Activated CD4-positive, alpha-beta T cell treated with anti-CD3 and anti-CD28 coated beads for 48 hours (primary cell): ENCODE results near the gene PLGRKT.
A peak's percentile ranks its signal among the peaks of the same experiment; 100 is the strongest.
"Not testable (repeated sequence)": the region's sequence is repeated elsewhere in the genome, so short reads cannot be mapped to it uniquely, and the experiment has no call there.

Experiments
- DNase-seq: peaks from one replicate; pipeline ENCODE4 v3.0.0-alpha.2; 2020

The PLGRKT gene

DNA sequence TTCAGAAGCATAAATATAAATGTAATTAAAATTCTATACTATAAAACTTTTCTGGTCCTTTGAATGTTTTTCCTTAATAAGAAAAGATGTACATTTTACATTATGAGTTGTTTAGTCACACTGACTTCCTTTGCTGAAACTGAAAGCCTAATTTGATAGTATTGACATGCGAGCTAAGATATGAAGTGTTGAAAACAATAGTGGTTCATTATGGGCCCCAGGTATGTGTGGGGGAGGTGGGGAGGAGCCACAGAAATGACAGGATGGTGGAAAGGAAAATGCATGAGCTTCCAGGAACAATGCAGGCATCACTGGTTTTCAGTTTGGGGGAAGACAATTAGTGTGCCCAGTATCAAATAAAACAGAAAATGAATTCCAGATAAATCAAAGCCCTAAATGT, 62.6 kb downstream of the PLGRKT start:
- DNase-seq, result peak; percentile 44

DNA sequence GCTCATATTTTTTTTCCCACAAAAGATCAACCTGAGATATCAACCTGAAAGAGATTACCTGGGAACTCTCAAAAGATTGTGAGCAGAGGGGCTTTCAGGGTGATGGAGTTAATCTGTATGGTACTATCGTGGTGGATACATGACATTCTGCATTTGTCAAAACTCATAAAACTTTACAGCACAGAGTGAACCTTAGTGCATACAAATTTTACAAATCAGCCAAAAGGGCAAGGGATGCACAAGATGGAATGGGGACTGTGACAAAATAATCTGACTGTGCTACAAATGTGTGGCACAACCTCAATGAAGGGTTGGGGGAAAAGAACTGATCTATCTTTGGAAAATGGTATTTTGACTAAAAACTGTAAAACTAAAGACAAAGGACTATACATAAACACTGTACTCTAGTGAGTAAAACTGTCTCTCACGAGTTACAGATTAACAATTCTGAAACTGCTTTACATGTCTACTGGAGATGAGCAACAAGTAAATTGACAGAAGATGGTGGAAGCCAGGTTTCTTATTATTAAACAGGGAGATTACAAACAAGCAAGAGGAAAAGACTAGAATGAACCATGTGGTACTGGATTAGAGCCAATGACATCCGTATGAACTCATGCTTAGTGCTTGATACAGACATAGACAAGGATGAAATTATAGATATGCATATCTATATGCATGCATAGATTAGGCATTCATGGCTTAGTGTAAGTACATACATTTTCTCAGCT, 73.3 kb downstream of the PLGRKT start:
- no peak for DNase-seq

GRCh38 chr9:5361326-5362010, 76.3 kb downstream of the PLGRKT start:
- DNase-seq, result no peak

DNA sequence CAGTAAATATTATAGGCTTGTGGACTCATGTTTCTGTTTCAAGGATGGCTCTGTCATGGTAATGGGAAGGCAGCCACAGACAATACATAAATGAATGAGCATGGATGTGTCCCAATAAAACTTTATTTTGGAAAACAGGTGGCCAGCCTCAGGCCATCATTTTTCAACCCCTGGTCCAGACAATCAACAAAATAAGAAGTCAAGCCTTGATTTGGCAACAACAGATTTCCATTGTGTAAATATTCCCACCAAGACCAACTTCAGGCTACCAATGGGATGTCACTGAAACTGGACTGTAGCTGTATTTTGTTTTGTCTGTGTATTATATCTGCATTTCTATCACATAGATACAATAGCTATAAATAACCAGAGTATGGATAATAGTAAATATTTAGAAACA, 77.4 kb downstream of the PLGRKT start:
- no peak for DNase-seq

GRCh38 chr9:5357431-5358105, 80.2 kb downstream of the PLGRKT start:
- DNase-seq, result no peak

DNA sequence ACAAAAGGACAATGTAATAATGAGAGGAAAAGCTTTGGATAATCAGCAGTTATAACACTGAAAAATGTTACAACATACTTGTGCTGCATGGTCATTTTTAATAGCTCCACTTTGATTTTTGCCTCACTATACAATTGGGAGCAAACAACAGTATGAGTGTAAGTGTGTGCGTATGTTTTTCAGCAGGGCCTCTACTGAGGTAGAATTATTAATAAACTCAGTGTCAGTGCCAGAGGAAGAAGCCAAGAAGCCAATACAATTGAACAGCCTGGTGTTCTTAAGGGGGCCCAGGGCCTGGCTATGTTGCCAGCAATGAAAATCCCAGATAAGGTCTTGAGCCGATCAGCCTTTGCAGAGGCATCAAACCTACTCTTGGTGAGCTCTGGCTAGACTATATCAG, 81.9 kb downstream of the PLGRKT start:
- no peak for DNase-seq

DNA sequence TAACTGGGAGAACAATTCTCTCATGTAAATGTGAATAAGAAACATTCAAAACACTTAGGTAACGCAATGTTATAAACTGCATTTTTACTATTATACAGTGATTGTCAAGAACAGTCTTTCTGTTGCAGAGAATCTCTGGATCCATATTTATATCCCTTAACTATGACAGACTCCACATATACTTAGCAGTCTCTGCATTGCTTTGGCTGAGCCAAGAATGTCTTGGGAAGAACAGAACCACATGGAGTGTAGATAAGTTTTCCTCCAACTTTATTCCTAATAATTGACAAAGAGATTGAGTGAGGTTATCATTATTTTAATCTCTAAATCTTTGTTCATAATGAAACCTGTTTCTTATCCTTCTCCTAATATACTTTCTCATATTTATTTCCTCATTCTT, 82.5 kb downstream of the PLGRKT start:
- no peak for DNase-seq

DNA sequence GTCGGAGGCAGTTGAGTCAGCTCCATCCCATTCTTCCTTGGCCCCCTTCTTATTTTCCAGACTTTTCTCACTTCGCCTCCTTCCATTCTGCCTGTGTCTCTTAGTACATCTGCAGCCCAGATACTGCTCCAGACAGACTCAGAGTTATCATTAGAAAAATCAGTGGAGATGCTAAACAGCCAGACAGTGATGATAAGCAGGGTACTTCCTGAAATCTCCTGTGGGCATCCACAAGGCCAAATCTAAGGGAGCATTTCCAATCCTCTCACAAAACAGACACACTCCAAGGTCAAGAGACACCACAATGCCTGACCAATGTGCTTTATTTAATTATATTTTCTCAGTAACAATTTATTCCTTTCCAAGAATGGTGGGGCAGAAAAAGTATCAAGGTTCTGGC, 83.5 kb downstream of the PLGRKT start:
- DNase-seq, result no peak

GRCh38 chr9:5352637-5353248, 85.0 kb downstream of the PLGRKT start:
- no peak for DNase-seq

DNA sequence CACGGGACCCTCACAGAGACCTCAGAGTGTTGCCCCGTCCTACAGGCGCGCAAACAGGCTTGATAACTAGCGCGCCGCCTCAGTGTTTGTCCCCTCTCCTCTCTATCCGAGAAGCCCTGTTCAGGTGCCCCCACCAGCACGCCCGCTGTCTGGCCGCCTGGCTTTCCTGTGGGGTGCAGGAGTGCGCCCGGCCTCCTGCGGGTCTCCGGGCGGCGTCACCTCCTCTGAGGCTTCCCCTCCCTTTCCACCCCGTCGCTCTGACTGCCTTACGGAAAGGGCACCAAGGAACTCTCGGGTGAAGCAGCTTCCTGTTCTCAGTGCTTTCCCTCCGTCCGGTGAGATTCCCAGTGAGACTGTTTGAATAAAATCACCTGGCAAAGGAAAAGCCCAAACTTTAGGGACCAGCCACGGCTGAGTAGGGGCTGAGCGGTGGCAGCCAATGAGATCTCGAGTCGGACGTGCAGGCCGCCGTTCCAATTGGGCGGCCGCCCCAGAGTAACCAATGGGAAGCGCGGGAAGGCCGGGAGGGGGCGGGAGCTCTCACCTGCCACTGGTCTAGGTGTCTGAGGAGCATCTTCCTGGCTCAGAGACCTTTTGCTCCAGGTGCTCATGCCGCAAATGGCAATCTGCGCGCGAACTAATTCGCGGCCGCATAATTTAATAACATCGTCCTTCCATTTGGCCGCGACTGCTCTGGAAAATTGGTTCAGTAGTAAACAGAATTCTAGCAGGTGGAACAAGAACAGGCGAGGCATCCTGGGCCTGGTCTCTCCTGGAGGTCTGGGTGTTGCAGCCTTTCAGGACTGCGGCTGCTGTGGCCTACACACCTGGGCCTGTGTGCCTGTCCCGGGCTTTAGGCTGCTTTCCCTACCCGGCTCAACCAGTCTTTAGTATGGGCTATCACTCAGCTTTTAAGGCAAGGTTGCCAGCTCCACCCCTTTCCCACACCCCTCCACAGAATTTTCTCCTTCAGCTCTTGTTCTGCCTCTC, 98.4 kb downstream of the PLGRKT start, which contains the start of gene RLN1:
RLN1 (minus strand) TSS at position 885 of the 990 bp plus-strand sequence; CDS start at position 755, 130 bp downstream.
- DNase-seq, result peak; percentile 11

- DNase-seq, result no peak
Observed at GRCh38 chr9:5336688-5337087, 101.0 kb downstream of the PLGRKT start.

GRCh38 chr9:5331276-5331675, 106.4 kb downstream of the PLGRKT start:
- not testable (repeated sequence) for DNase-seq

DNA sequence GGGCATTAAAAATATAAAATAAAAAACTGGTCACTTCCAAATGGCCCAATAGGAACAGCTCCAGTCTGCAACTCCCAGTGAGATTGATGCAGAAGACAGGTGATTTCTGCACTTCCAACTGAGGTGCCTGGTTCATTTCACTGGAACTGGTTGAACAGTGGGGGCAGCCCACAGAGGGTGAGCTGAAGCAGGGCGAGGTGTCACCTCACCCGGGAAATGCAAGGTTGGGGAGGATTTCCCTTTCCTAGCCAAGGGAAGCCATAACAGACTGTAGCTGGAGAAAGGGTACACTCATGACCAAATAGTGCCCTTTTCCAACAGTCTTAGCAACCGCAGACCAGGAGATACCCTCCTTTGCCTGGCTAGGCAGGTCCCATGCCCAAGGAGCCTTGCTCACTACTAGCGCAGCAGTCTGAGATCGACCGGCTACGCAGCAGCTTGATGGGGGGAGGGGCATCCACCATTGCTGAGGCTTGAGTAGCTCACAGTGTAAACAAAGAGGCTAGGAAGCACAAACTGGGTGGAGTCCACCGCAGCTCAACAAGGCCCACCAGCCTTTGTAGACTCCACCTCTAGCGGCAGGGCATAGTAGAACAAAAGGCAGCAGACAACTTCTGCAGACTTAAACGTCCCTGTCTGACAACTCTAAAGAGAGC, 110.7 kb downstream of the PLGRKT start:
- peak; percentile 15 for DNase-seq

DNA sequence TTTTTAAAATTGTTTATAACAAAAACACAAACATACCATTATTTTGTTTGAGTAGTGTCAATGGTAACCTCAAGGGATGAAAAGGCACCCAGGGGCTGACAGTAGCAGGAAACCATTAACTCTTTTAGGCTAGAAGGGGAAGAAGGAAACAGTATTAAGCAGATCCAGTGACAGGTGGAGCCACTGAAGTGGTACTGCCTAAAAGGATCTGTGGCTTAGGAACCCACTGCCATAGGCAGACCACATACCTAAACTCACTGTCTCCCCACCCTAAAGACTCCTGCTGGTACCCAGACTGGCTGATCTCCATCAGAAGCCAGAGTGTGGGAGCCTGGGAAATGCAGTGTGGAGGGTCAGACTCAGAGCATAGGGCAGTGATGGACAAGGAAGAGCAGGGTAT, 111.5 kb downstream of the PLGRKT start:
- no peak for DNase-seq

- DNase-seq, result not testable (repeated sequence)
Observed at GRCh38 chr9:5321601-5322000, 116.1 kb downstream of the PLGRKT start.

DNA sequence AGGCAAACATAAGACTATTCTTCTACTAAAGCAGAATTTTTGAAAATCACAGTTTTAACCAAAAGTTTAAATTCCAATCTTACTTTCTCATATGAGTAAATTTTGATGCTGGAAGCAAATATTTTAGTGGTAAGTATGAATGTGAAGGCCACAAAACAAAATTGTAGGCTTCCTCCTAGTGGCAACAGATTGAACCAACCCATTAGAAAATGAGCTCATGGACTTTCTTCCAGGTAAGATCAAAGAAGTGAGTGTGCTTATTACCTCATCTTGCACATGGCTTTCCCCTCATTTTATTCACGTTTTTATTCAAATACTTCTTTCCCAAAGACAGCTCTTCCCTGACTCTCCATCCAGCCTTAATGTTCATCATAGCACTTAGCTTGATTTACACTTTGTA, 116.7 kb downstream of the PLGRKT start:
- DNase-seq, result no peak

- DNase-seq, result not testable (repeated sequence)
Observed at GRCh38 chr9:5316406-5316805, 121.3 kb downstream of the PLGRKT start.

- DNase-seq, result no peak
Observed at GRCh38 chr9:5315187-5315923, 122.4 kb downstream of the PLGRKT start.

GRCh38 chr9:5310851-5311250, 126.9 kb downstream of the PLGRKT start:
- DNase-seq, result no peak
